Stimulated activated CD8-positive, alpha-beta memory T cell treated with anti-CD3 and anti-CD28 coated beads, Interleukin-2, amount 100 ng/mL, for 1 hour (primary cell): Measurements from ENCODE around the gene PRRT1B.
"Not testable (repeated sequence)": the region's sequence is repeated elsewhere in the genome, so short reads cannot be mapped to it uniquely, and the experiment has no call there.

Experiments
- DNase-seq, 2 donors: peaks; one replicate each; pipeline ENCODE4 v3.0.0-alpha.2; 2020; ENCODE audit warnings: low read depth in 2 of 2

PRRT1B gene

GRCh38 chr9:131550465-131550864, 5.1 kb downstream of the PRRT1B start:
- not testable (repeated sequence) for DNase-seq

GRCh38 chr9:131552030-131552429, 6.7 kb downstream of the PRRT1B start:
- DNase-seq = no peak

- no peak for DNase-seq
Measured at GRCh38 chr9:131554087-131554842, 8.9 kb downstream of the PRRT1B start.

GRCh38 chr9:131554843-131555351, 9.6 kb downstream of the PRRT1B start:
- DNase-seq = no peak

- DNase-seq = no peak
Measured at GRCh38 chr9:131555841-131556673, 10.7 kb downstream of the PRRT1B start.

- no peak for DNase-seq
Measured at GRCh38 chr9:131557855-131558548, 12.7 kb downstream of the PRRT1B start.

GRCh38 chr9:131559421-131560000, 14.2 kb downstream of the PRRT1B start:
- no peak for DNase-seq

- no peak for DNase-seq
Measured at GRCh38 chr9:131562032-131562959, 17.0 kb downstream of the PRRT1B start.

- no peak for DNase-seq
Measured at GRCh38 chr9:131565369-131565768, 20.0 kb downstream of the PRRT1B start.

- DNase-seq = no peak
Measured at GRCh38 chr9:131566158-131566557, 20.8 kb downstream of the PRRT1B start.

- no peak for DNase-seq
Measured at GRCh38 chr9:131567910-131568309, 22.6 kb downstream of the PRRT1B start.

- DNase-seq = no peak
Measured at GRCh38 chr9:131574730-131575640, 29.7 kb downstream of the PRRT1B start.

- no peak for DNase-seq
Measured at GRCh38 chr9:131575946-131576853, 30.9 kb downstream of the PRRT1B start.

- no peak for DNase-seq
Measured at GRCh38 chr9:131577005-131578000, 32.0 kb downstream of the PRRT1B start.

GRCh38 chr9:131578021-131578420, 32.7 kb downstream of the PRRT1B start:
- no peak for DNase-seq

GRCh38 chr9:131578731-131579504, 33.6 kb downstream of the PRRT1B start:
- DNase-seq = peak in 1 of 2 donors; percentile 16
